Measurements from ENCODE around the gene SPP1.

- TF ChIP-seq CTCF (IDR thresholded peaks at IDR 0.05; ENCODE audit: borderline replicate concordance, extremely low read depth, low read length, poor library complexity, severe bottlenecking) (no peak), EZH2 (IDR thresholded peaks at IDR 0.05; ENCODE audit: borderline replicate concordance, low read depth, low read length, severe bottlenecking) (no peak)
These were observed 37.1 kb downstream of the SPP1 start for GRCh38 chr4:88012647-88013046.
